ENCODE measurements around the gene SACM1L.
"Not testable (repeated sequence)": the region's sequence is repeated elsewhere in the genome, so short reads cannot be mapped to it uniquely, and the experiment has no call there.

Gene SACM1L

GRCh38 chr3:45689787-45690145, 570 bp downstream of the SACM1L start:
- DNase-seq (ENCODE audit: low read depth) = no peak
- H3K4me3 ChIP-seq (ENCODE audit: low read depth, low read length) = peak overlapping the region; percentile 65
- TF ChIP-seq CTCF (IDR thresholded peaks at IDR 0.05; ENCODE audit: low read depth, low read length, missing control alignments) = no peak
- in situ Hi-C loops (cut with HindIII; ENCODE audit: low sequenced_read_pairs) = no loop called here

GRCh38 chr3:45690336-45691035, 1.3 kb downstream of the SACM1L start:
- no peak for DNase-seq (ENCODE audit: low read depth)
- in situ Hi-C loops (cut with HindIII; ENCODE audit: low sequenced_read_pairs) = no loop called here
- peak; percentile 23 for TF ChIP-seq CTCF (IDR thresholded peaks at IDR 0.05; ENCODE audit: low read depth, low read length, missing control alignments)
- H3K4me3 ChIP-seq (ENCODE audit: low read depth, low read length) = peak overlapping the region; percentile 65

- in situ Hi-C loops (cut with HindIII; ENCODE audit: low sequenced_read_pairs) = no loop called here
- no peak for TF ChIP-seq CTCF (IDR thresholded peaks at IDR 0.05; ENCODE audit: low read depth, low read length, missing control alignments)
- H3K4me3 ChIP-seq (ENCODE audit: low read depth, low read length) = no peak overlapping the region
- DNase-seq (ENCODE audit: low read depth) = no peak
These were observed 2.6 kb downstream of the SACM1L start for GRCh38 chr3:45691842-45692241.

GRCh38 chr3:45692866-45693265, 3.7 kb downstream of the SACM1L start:
- H3K4me3 ChIP-seq (ENCODE audit: low read depth, low read length) = no peak overlapping the region
- in situ Hi-C loops (cut with HindIII; ENCODE audit: low sequenced_read_pairs) = no loop called here
- no peak for DNase-seq (ENCODE audit: low read depth)
- TF ChIP-seq CTCF (IDR thresholded peaks at IDR 0.05; ENCODE audit: low read depth, low read length, missing control alignments) = no peak

GRCh38 chr3:45693941-45694521, 4.8 kb downstream of the SACM1L start:
- in situ Hi-C loops (cut with HindIII; ENCODE audit: low sequenced_read_pairs) = no loop called here
- DNase-seq (ENCODE audit: low read depth) = no peak

GRCh38 chr3:45695166-45695565, 6.0 kb downstream of the SACM1L start:
- H3K4me3 ChIP-seq (ENCODE audit: low read depth, low read length); in situ Hi-C loops (cut with HindIII; ENCODE audit: low sequenced_read_pairs); DNase-seq (ENCODE audit: low read depth): not testable (repeated sequence)

More at GRCh38 chr3:45693941-45694521, 4.8 kb downstream of the SACM1L start:
- H3K4me3 ChIP-seq (ENCODE audit: low read depth, low read length) = no peak overlapping the region
- no peak for TF ChIP-seq CTCF (IDR thresholded peaks at IDR 0.05; ENCODE audit: low read depth, low read length, missing control alignments)

- DNase-seq (ENCODE audit: low read depth) = no peak
- in situ Hi-C loops (cut with HindIII; ENCODE audit: low sequenced_read_pairs) = no loop called here
- H3K4me3 ChIP-seq (ENCODE audit: low read depth, low read length) = no peak overlapping the region
- TF ChIP-seq CTCF (IDR thresholded peaks at IDR 0.05; ENCODE audit: low read depth, low read length, missing control alignments) = no peak
These were observed 11.4 kb downstream of the SACM1L start for GRCh38 chr3:45700570-45701073.
